SU-DHL-6 (cell line): ENCODE results near the gene ACSF3.

ENCODE experiments used
- H2AFZ ChIP-seq: fragments of 200-600 bp; sonication (generic); 2 replicates; pipeline ENCODE4 v1.6.1; 2014; ENCODE audit warnings: low read depth, mild to moderate bottlenecking, moderate library complexity, mixed read lengths, antibody characterized with exemption, low read length; ENCODE audit not compliant: severe bottlenecking
- H3F3A ChIP-seq: fragments of 200-600 bp; shearing (Covaris generic); 2 replicates; pipeline ENCODE4 v1.6.0; 2016; ENCODE audit warnings: antibody characterized with exemption, mild to moderate bottlenecking; ENCODE audit not compliant: insufficient read depth
- H3K27ac ChIP-seq: fragments of 200-600 bp; sonication (generic); 2 replicates; pipeline ENCODE4 v1.5.1; 2016; ENCODE audit warnings: low read depth, mild to moderate bottlenecking, low read length, moderate library complexity, mixed read lengths
- H3K27me3 ChIP-seq: fragments of 200-600 bp; sonication (generic), shearing (Covaris generic); 2 replicates; pipeline ENCODE4 v1.6.0; 2014; ENCODE audit warnings: mild to moderate bottlenecking, low read length
- H3K36me3 ChIP-seq: fragments of 200-600 bp; sonication (generic); 2 replicates; pipeline ENCODE4 v1.6.1; 2014; ENCODE audit warnings: mild to moderate bottlenecking, low read length, mixed read lengths
- H3K4me2 ChIP-seq: fragments of 300-600, 200-600 bp; shearing (Covaris generic), sonication (generic); 2 replicates; pipeline ENCODE4 v1.6.0; 2014; ENCODE audit warnings: low read length, low read depth, mild to moderate bottlenecking; ENCODE audit not compliant: poor library complexity, severe bottlenecking
- H3K4me3 ChIP-seq: fragments of 200-600 bp; sonication (generic); 2 replicates; pipeline ENCODE4 v1.5.1; 2014; ENCODE audit warnings: antibody characterized with exemption, low read length, mild to moderate bottlenecking, mixed read lengths; ENCODE audit not compliant: insufficient read depth, poor library complexity, severe bottlenecking
- H3K79me2 ChIP-seq: fragments of 200-600 bp; sonication (generic); 2 replicates; pipeline ENCODE4 v1.6.1; 2014; ENCODE audit warnings: mild to moderate bottlenecking, low read length, moderate library complexity; ENCODE audit not compliant: insufficient read depth
- H3K9ac ChIP-seq: fragments of 200-600 bp; sonication (generic); 2 replicates; pipeline ENCODE4 v1.7.0; 2014; ENCODE audit warnings: mild to moderate bottlenecking, low read length
- H3K9me2 ChIP-seq: fragments of 200-600 bp; sonication (generic); replicated peaks from 2 replicates; pipeline ENCODE4 v1.6.1; 2014; ENCODE audit warnings: low read length; ENCODE audit not compliant: insufficient read depth
- H3K9me3 ChIP-seq: fragments of 200-600 bp; sonication (generic); 2 replicates; pipeline ENCODE4 v1.6.1; 2014; ENCODE audit warnings: low read length, mixed read lengths; ENCODE audit not compliant: insufficient read depth
- H4K20me1 ChIP-seq: fragments of 200-600 bp; sonication (generic); 2 replicates; pipeline ENCODE4 v1.6.1; 2014; ENCODE audit warnings: low read depth, mild to moderate bottlenecking, antibody characterized with exemption, low read length, moderate library complexity, mixed read lengths
- EZH2phosphoT487 ChIP-seq: fragments of 200-600 bp; sonication (generic), shearing (Covaris generic); conservative IDR thresholded peaks from 2 replicates; pipeline ENCODE4 v1.6.1; 2018; ENCODE audit warnings: mild to moderate bottlenecking, antibody characterized with exemption, low read length, moderate library complexity, mixed read lengths
- TF ChIP-seq, protein P1 (sequence below): fragments of 200-600 bp; sonication (generic); IDR thresholded peaks from one replicate; pipeline ENCODE4 v1.5.1; 2017; ENCODE audit warnings: antibody characterized with exemption, mild to moderate bottlenecking, low read length, moderate library complexity; ENCODE audit not compliant: insufficient read depth, poor library complexity, severe bottlenecking

ACSF3 gene

GRCh38 chr16:89172171-89172527 is 78.5 kb downstream of the ACSF3 start:
- H3F3A ChIP-seq: no peaks in the 10 kb centered on the region
- H3K27ac ChIP-seq: no peak overlapping the region
- TF ChIP-seq EZH2phosphoT487: no peak
- TF ChIP-seq, protein P1, sequence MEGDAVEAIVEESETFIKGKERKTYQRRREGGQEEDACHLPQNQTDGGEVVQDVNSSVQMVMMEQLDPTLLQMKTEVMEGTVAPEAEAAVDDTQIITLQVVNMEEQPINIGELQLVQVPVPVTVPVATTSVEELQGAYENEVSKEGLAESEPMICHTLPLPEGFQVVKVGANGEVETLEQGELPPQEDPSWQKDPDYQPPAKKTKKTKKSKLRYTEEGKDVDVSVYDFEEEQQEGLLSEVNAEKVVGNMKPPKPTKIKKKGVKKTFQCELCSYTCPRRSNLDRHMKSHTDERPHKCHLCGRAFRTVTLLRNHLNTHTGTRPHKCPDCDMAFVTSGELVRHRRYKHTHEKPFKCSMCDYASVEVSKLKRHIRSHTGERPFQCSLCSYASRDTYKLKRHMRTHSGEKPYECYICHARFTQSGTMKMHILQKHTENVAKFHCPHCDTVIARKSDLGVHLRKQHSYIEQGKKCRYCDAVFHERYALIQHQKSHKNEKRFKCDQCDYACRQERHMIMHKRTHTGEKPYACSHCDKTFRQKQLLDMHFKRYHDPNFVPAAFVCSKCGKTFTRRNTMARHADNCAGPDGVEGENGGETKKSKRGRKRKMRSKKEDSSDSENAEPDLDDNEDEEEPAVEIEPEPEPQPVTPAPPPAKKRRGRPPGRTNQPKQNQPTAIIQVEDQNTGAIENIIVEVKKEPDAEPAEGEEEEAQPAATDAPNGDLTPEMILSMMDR: no peak
- H2AFZ ChIP-seq: no peak overlapping the region
- no peaks in the 10 kb centered on the region for H4K20me1 ChIP-seq
- no peak overlapping the region for H3K4me3 ChIP-seq
- H3K9ac ChIP-seq: no peak overlapping the region
- H3K4me2 ChIP-seq: no peak overlapping the region
- H3K9me3 ChIP-seq: no peaks in the 10 kb centered on the region
- no peaks in the 10 kb centered on the region for H3K27me3 ChIP-seq
- no peaks in the 10 kb centered on the region for H3K36me3 ChIP-seq
- no peaks in the 10 kb centered on the region for H3K79me2 ChIP-seq
- no peaks in the 10 kb centered on the region for H3K9me2 ChIP-seq

GRCh38 chr16:89172528-89173173 is 79.0 kb downstream of the ACSF3 start:
- no peaks in the 10 kb centered on the region for H3F3A ChIP-seq
- TF ChIP-seq EZH2phosphoT487: no peak
- TF ChIP-seq, protein P1: no peak

GRCh38 chr16:89173174-89173921 is 79.7 kb downstream of the ACSF3 start:
- TF ChIP-seq EZH2phosphoT487: no peak
- TF ChIP-seq, protein P1: no peak
- H3K4me3 ChIP-seq: no peak overlapping the region
- H3K79me2 ChIP-seq: no peaks in the 10 kb centered on the region
- H3K4me2 ChIP-seq: no peak overlapping the region
- H3K27ac ChIP-seq: no peak overlapping the region
- no peaks in the 10 kb centered on the region for H3K36me3 ChIP-seq
- no peaks in the 10 kb centered on the region for H3F3A ChIP-seq
- H3K9me3 ChIP-seq: no peaks in the 10 kb centered on the region
- no peak overlapping the region for H2AFZ ChIP-seq
- H3K9ac ChIP-seq: no peak overlapping the region
- no peaks in the 10 kb centered on the region for H3K27me3 ChIP-seq
- H4K20me1 ChIP-seq: no peaks in the 10 kb centered on the region
- H3K9me2 ChIP-seq: no peaks in the 10 kb centered on the region

More at GRCh38 chr16:89172528-89173173, 79.0 kb downstream of the ACSF3 start:
- H3K27ac ChIP-seq: no peak overlapping the region
- no peaks in the 10 kb centered on the region for H4K20me1 ChIP-seq
- no peaks in the 10 kb centered on the region for H3K79me2 ChIP-seq
- no peak overlapping the region for H2AFZ ChIP-seq
- no peak overlapping the region for H3K4me2 ChIP-seq
- no peaks in the 10 kb centered on the region for H3K9me2 ChIP-seq
- H3K9me3 ChIP-seq: no peaks in the 10 kb centered on the region
- no peak overlapping the region for H3K4me3 ChIP-seq
- H3K36me3 ChIP-seq: no peaks in the 10 kb centered on the region
- H3K9ac ChIP-seq: no peak overlapping the region
- H3K27me3 ChIP-seq: no peaks in the 10 kb centered on the region
